Body of pancreas (tissue), 4 donors: ENCODE results near the gene CRIP1.
A peak's percentile ranks its signal among the peaks of the same experiment; 100 is the strongest.

Source experiments
- CTCF ChIP-seq, 7 experiments: fragments of 450-650 bp in 4 of 7; fragments of 200-600 bp in 3 of 7; sonication (generic) in 3 of 7; IDR thresholded peaks; one replicate each; pipeline ENCODE4 v1.5.1; 2016 to 2019; ENCODE audit warnings: antibody characterized with exemption in 7 of 7
- POLR2A ChIP-seq, 3 donors: fragments of 450-650 bp; IDR thresholded peaks; one replicate each; pipeline ENCODE4 v1.6.1; 2016; ENCODE audit warnings: antibody characterized with exemption in 3 of 3, mild to moderate bottlenecking in 2 of 3

GRCh38 chr14:105537580-105538474, 51.1 kb downstream of the CRIP1 start:
- peak; percentile 71 to 99 (median 76) for TF ChIP-seq CTCF (IDR thresholded peaks at IDR 0.05)
- TF ChIP-seq POLR2A (IDR thresholded peaks at IDR 0.05) = no peak
